Activated naive CD4-positive, alpha-beta T cell (primary cell): ENCODE results near the gene IL1B.

Experiments
- DNase-seq, 4 experiments: peaks; one replicate each; lab custom pipeline; 2025; lab: John Stamatoyannopoulos, UW

Gene IL1B

GRCh38 chr2:112829101-112829960 lies 7.2 kb downstream of the IL1B start:
- DNase-seq: no peak

DNA sequence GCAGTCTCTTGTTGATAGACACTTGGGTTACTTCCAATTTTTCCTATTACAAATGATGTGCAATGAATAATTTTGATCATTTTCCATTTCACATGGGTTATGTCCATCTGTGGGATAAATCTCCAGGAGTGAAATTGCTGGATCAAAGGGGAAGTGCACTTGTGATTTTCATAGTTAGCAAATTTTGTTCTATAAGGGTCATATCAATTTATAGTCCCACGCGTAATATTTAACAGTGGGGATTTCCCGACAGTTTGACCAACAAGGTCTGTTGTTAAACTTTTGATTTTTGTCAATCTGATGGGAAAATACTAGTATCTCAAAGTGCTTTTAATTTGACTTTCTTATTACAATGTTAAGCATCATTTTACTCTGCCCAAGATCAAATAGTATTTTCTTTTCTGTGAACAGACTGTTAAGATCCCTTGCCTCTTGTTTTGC lies 8.3 kb downstream of the IL1B start:
- DNase-seq: no peak

DNA sequence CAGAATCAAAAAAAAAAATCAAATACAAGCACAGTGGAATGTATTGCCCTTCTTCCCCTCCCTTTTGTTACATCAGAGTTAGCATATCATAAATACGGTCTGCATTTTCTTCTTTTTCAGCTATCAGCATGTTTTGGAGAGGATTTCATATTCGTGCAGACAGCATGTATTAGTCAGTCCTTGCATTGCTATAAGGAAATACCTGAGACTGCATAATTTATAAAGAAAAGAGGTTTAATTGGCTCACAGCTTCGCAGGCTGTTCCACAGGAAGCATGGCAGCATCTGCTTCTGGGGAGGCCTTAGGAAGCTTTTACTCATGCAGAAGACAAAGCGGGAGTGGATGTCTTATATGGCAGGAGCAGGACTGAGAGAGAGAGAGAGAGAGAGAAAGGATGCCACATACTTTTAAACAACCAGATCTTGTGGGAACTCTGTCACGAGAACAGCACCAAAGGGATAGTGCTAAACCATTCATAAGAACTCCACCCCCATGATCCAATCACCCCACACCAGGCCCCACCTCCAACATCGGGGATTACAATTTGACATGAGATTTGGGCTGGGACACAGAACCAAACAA lies 8.9 kb downstream of the IL1B start:
- no peak for DNase-seq

GRCh38 chr2:112827009-112827408 lies 9.6 kb downstream of the IL1B start:
- DNase-seq: no peak

GRCh38 chr2:112825706-112826105 lies 10.9 kb downstream of the IL1B start:
- no peak for DNase-seq

- no peak for DNase-seq
Measured at GRCh38 chr2:112824694-112825085, 11.9 kb downstream of the IL1B start.

DNA sequence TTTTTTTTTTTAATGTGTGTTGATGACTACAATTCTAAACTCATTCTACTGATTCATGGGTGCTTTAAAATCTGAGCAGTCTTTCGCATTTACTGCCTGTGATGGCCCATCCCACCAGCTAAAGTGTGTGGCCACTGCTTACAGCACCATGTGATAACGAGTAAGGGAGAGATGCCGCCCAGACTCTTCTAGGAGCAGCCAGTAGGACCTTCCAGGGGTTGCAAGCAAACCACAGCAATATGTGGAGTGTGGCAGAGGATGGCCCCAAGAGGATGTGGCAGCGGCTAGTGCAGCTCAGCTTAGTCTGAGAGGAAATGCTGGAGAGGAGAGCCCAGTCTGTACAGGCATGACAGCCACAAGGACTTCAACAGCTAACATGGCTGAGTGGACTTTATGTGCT lies 14.9 kb downstream of the IL1B start:
- DNase-seq: no peak

GRCh38 chr2:112821142-112821541 lies 15.4 kb downstream of the IL1B start:
- DNase-seq: no peak

DNA sequence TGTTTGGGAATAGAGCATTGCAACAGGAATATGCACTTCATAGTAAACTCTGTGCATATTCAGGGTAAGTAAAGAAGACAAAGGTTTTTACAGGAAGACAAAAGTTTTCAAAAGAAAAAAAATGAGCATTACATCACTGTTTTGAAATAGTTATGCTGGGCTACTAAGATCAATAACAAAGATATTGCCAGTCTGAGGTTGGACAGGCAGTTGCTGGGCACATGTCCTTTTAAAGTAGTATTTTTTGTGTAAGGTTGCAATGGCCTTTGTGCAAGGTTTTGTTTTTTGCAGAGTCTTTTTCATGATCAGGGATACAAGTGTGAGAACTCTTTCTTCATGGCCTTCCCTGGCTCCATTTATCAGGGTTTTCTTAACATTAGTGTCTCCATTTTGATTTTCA lies 16.2 kb downstream of the IL1B start:
- no peak for DNase-seq

DNA sequence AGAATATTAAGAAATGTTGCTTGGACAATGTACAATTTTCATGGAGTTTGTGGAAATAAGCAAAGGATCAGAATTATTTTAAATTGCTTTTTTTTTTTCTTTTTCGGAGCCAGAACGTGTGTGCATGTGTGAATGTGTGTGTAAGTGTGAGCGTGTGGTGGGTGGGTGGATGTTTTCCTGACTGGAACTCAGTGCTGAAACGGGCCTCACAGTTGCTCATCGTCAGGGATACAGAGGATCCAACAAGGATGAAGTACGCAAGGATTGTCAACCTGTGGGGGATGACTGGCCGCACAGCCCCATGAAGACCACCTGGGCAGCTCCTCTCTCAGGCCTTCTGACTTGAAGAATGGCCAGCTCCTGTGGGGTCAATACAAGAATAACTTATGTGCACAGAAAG lies 17.5 kb downstream of the IL1B start:
- no peak for DNase-seq

DNA sequence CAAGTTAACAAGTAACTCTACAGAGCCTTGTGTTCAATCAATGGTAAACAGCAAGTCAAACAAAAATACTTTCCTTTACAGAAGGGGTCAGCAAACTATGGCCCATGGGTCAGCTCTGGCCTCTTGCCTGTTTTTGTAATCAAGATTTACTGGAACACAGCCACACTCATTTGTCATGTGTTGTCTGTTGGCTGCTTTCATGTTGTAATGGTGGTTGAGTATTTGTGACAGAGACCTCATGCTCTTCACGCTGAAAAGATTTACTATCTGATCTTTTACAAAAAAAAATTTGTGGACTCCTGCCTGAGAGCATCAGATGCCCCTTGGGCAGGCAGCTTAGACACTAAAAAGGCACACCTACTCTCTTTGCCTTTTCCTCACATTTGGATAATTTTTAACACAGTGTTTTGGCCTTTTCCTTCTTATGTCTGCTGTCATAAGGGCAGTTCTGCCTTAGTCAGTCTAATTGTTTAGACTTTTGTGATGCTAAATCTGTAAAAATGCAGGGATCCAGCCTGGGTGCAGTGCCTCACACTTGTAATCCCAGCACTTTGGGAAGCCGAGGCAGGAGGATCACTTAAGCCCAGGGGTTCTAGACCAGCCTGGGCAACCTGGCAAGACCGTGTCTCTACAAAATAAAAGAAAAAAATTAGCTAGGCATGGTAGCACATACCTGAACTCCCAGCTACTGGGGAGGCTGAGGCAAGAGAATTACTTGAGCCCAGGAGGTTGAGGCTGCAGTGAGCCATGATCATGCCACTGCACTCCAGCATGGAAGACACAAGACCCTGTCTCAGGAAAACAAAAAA lies 18.3 kb downstream of the IL1B start:
- no peak for DNase-seq

DNA sequence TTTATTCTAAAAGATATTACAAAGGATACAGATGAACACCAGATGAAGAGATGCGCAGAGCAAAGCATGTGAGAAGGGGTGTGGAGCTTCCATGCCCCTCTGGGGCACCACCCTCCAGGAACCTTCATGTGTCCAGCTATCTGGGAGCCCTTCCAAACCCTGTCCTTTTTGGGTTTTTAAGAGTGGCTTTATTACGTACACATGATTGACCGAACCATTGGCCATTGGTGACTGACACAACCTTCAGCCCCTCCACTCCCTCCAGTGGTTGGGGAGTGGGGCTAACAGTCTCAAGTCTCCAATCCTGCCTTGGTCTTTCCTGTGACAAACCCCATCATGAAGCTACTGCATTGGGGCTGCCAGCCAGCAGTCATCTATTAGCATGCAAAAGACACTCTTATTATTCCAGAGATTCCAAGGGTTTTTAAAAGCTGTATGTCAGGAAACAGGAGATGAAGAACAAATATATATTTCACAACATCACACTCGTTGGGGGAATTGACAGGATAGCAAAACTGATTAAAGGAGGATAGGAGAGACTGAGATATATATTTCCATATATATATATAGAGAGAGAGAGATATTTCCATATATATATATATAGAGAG lies 19.4 kb downstream of the IL1B start:
- no peak for DNase-seq

DNA sequence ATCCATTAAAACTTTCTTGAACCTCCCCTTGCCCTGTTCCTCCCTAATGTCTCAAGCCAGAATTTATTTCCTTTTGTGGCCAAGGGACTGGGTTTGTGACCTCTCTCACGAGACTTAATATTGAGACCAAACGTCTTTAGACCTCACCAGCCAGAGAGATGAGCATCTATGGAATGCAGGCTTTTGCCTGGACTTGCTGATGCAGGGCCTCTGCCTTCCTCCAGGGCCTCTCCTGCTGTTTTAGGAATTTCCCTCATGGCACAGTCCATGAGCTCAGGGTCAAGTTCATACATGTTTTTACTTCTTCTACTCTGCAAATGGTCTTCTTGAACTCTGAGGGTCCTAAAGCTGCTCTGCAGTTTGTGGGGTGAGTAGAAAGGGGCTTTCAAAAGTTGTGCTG lies 22.3 kb downstream of the IL1B start:
- DNase-seq: no peak

- no peak for DNase-seq
Measured at GRCh38 chr2:112813280-112813966, 23.2 kb downstream of the IL1B start.

DNA sequence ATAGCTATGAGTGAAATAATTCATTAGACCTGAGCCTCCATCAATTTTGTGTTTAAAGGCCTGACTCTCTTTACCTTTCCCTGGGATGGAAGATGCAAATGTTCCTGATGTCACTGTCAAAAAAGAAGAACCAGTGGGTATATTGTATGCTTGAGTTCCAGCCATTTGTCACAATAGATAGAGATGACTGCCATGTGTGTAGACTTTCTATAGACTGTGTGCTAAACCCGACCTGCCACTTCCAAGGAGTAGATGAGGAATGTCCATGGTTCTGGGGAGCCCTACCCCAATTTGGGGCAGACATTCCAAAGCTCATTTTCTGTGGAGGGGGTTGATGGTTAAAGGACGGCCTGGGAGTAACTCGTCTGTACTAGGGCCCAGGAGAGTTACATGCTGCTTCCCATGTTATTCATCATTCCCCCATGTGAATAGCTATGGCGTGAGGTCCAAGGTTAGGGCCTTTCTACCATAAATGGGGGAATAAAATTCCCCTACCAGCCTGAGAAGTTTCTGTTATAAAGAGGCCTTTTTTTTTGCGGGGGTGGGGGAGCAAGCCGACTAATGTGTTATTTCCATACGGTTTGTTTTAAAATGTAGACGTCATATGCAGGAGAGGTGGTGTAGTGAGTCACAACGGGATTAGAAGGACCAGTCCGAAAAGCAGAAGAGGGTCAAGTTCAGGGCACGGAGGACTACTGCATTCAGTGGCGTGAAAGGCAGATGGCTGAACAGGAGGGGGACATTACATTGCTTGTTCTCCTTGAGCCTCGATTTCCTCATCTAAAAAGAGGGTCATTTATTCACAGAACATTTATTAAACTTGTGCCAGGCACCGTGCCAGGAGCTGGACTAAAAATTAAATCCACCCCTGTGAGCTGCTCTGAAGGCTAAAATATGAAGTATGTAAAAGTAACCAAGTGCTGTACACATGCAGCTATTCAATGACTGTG lies 24.0 kb downstream of the IL1B start:
- no peak for DNase-seq

DNA sequence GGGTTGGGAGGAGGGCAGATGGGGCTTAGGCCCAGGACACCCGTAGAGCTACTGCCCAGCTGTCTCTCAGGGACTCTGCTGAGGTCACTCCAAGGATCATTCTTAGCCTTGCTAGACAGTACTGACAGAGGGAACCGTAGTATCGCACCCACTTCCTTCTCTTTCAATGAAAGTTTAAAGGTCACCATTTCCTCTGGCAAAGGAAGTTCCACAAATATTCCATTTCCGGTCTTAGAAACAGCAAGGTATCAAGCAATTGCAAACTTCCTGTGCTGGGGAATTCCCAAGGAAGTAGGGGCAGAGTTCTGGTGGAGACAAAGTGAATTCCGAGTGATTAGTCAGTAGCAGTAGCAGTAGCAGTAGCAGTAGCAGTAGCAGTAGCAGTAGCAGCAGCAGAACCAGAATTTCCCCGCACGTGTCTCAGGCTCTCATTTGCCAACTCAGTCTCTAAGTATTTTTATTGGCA lies 24.7 kb downstream of the IL1B start:
- no peak for DNase-seq

DNA sequence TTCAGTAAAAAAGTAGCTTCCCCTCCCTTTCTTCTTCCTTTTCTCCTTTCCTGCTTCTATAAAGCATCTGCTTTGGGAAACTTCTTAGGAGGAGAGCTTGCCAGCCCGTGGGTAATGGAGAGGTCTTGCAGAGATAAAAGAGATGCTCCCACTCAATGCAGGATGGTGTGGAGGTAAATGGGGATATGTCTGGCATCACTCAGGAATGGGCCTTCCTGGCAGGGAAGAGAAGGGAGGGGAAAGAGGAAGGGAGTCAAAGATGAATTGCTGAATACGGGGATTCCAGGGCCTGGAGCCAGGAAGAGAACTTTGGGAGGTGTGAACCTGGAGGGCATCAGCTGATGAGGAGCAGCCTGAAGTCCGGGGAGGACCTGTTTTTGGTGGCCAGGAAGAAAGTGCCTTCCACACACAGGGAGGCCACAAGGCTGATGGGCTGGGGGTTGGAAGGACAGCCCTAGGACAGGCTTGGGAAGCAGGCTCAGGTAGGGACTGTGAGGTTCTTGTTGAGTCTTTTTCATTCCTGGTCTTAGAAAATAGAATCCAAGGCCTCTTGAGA lies 25.2 kb downstream of the IL1B start:
- DNase-seq: no peak

DNA sequence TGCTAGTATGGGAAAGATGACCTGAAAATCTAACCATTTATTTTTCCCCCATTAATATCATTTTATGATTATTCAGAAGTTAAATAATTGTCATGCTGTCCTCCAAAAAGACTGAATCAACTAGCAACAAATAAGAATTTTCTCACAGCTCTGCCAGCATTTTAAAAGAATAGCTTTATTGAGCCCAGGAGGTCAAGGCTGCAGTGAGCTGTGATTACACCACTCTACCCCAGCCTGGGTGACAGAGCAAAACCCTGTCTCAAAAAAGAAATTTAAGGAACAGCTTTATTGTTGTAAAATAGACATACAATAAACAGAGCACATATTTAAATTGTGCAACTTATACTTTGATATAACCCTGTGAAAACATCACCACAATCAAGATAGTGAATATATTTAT lies 27.5 kb downstream of the IL1B start:
- no peak for DNase-seq

- no peak for DNase-seq
Measured at GRCh38 chr2:112807233-112807807, 29.3 kb downstream of the IL1B start.

DNA sequence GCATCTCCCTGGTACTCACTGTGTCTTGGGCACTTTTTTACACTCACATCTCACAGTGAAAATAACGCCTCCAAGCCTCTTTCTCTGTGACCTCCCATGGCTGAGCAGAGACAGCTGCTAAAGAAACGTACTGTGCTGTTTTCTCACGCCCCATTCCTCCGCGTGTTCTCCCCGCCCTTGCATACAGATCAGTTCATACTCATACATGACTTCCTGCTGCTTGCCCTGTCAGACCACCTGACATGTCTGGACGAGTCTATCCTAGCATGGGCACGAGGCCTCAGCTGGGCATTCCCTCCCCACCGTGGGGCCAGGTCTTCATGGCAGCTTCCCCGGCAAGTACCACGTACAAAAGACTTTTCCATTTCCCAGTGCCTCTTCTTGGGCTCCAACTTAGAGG lies 31.0 kb downstream of the IL1B start:
- no peak for DNase-seq
